CD4-positive, CD25-positive, alpha-beta regulatory T cell (primary cell): Measurements from ENCODE around the gene EML5. TPM values are rescaled to one million over a fixed set of nuclear protein-coding genes. Genes with fewer than 3 reads are reported as not detected.

Source experiments
- ATAC-seq, 2 donors: fragments of 150-1000 bp; cut with Tn5 transposase; one replicate each; pipeline ENCODE4 v1.10.0; 2021; ENCODE audit warnings: low read depth in 2 of 2, moderate number of reproducible peaks in 2 of 2, moderate library complexity in 1 of 2
- DNase-seq, 3 donors: peaks; one replicate each; pipeline versions ENCODE4 v3.0.0 to v3.0.0-alpha.2; 2012 to 2022; ENCODE audit warnings: mixed read lengths in 1 of 3
- H3K27ac ChIP-seq: one replicate; pipeline ENCODE4 v1.7.0; 2013; ENCODE audit warnings: mild to moderate bottlenecking, low read length; ENCODE audit not compliant: insufficient read depth, poor library complexity, severe bottlenecking
- H3K27me3 ChIP-seq: one replicate; pipeline ENCODE4 v1.7.0; 2013; ENCODE audit warnings: low read length; ENCODE audit not compliant: control insufficient read depth, insufficient read depth
- H3K36me3 ChIP-seq: one replicate; pipeline ENCODE4 v1.7.0; 2013; ENCODE audit warnings: mild to moderate bottlenecking, low read length, moderate library complexity; ENCODE audit not compliant: control insufficient read depth, insufficient read depth
- H3K4me1 ChIP-seq: 2 replicates; pipeline ENCODE4 v1.7.0; 2013; ENCODE audit warnings: mild to moderate bottlenecking, low read length; ENCODE audit not compliant: insufficient read depth, control insufficient read depth, poor library complexity, severe bottlenecking
- H3K4me3 ChIP-seq: one replicate; pipeline ENCODE4 v1.7.0; 2013; ENCODE audit warnings: low read depth, mild to moderate bottlenecking, low read length, moderate library complexity
- H3K9me3 ChIP-seq, 2 experiments: 1 replicate in 1 of 2; 2 replicates in 1 of 2; pipeline ENCODE4 v1.7.0; 2013; ENCODE audit warnings: low read length in 2 of 2, mild to moderate bottlenecking in 1 of 2, moderate library complexity in 1 of 2; ENCODE audit not compliant: control insufficient read depth in 2 of 2
- H3K27ac Mint-ChIP-seq, 3 donors: one replicate each; pipeline ENCODE4 v1.8.0; 2020 to 2022; ENCODE audit warnings: mild to moderate bottlenecking in 3 of 3, mixed read lengths in 3 of 3, moderate library complexity in 2 of 3
- H3K27me3 Mint-ChIP-seq: one replicate; pipeline ENCODE4 v1.8.0; 2022; ENCODE audit warnings: mild to moderate bottlenecking, mixed read lengths
- H3K36me3 Mint-ChIP-seq: one replicate; pipeline ENCODE4 v1.8.0; 2020; ENCODE audit warnings: mixed read lengths
- H3K4me1 Mint-ChIP-seq, 4 donors: one replicate each; pipeline ENCODE4 v1.8.0; 2020 to 2022; ENCODE audit warnings: mixed read lengths in 4 of 4, mild to moderate bottlenecking in 1 of 4
- H3K4me3 Mint-ChIP-seq, 4 donors: one replicate each; pipeline ENCODE4 v1.8.0; 2020 to 2022; ENCODE audit warnings: mild to moderate bottlenecking in 4 of 4, mixed read lengths in 4 of 4, moderate library complexity in 3 of 4
- H3K9me3 Mint-ChIP-seq, 7 donors: one replicate each; pipeline ENCODE4 v1.8.0; 2020 to 2022; ENCODE audit warnings: mixed read lengths in 7 of 7, mild to moderate bottlenecking in 3 of 7, moderate library complexity in 2 of 7
- polyA plus RNA-seq, 4 donors: library from polyadenylated mRNA; unstranded; fragments of 300-500 nt; fragmentation: Illumina TruSeq; gene quantifications; one replicate each; pipeline ENCODE4 v1.2.3, GENCODE V29; 2021
- total RNA-seq: library from RNA; stranded (reverse); gene quantifications from one replicate; pipeline ENCODE4 v1.2.3, GENCODE V29; 2022

EML5 gene
- total and polyA plus RNA-seq, 5 donors from 2014 or later: 0.11 to 0.69 (median 0.24) TPM; not detected in 1

DNA sequence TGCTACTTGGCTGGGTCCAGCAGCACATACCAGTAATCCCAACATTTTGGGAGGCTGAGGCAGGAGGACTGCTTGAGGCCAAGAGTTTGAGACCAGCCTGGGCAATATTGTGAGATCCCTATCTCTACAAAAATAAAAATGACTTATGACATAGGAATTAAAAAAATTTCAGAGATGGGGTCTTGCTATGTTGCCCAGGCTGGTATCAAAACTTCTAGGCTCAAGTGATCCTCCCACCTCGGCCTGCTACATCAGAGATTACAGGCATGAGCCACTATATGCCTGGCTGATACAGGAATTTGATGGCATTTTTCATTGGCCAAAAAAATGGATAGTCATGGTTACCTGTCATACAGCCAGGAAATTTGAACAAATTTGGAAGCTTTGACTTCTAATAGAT, 175.3 kb downstream of the EML5 start:
- Mint-ChIP-seq H3K9me3 (no peaks in the 10 kb centered on the region), H3K4me3 (no peak overlapping the region), H3K36me3 (peaks cover 12% of the 10 kb centered on the region), H3K27ac (no peak overlapping the region), H3K27me3 (no peaks in the 10 kb centered on the region), H3K4me1 (peaks cover 5 to 9% (median 6%) of the 10 kb centered on the region in 4 donors)
- Histone ChIP-seq H3K4me3 (no peak overlapping the region), H3K27me3 (no peaks in the 10 kb centered on the region), H3K27ac (no peak overlapping the region), H3K36me3 (peaks cover 10% of the 10 kb centered on the region), H3K9me3 (no peaks in the 10 kb centered on the region), H3K4me1 (no peaks in the 10 kb centered on the region)
- ATAC-seq (no peak), DNase-seq (no peak)

DNA sequence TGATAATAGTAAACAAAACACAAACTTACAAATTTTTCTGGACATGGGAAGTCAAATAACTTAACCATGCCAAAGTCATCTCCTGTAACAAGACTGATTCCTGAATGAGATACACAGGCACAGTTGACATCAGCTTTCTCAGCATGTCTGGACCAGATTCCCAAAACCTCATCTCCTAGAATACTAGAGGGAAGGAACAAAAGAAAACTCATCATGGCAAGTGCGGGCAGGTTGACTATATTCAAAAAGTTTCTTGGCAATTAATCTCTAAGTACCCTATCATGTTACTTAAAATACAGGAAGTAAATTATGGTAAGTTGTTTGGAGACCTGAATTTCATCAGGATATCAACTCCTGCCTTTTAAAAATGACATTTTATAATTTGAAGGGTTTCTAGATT, 176.1 kb downstream of the EML5 start:
- Histone ChIP-seq H3K27ac (no peak overlapping the region), H3K4me1 (no peaks in the 10 kb centered on the region), H3K4me3 (no peak overlapping the region), H3K27me3 (no peaks in the 10 kb centered on the region), H3K36me3 (peaks cover 16% of the 10 kb centered on the region), H3K9me3 (no peaks in the 10 kb centered on the region)
- H3K4me1 Mint-ChIP-seq: peaks cover 6 to 9% (median 7%) of the 10 kb centered on the region in 4 donors
- no peak overlapping the region for H3K27ac Mint-ChIP-seq
- no peaks in the 10 kb centered on the region for H3K27me3 Mint-ChIP-seq
- no peak overlapping the region for H3K4me3 Mint-ChIP-seq
- ATAC-seq: no peak
- H3K9me3 Mint-ChIP-seq: no peaks in the 10 kb centered on the region
- DNase-seq: no peak
- H3K36me3 Mint-ChIP-seq: peaks cover 12% of the 10 kb centered on the region

- Mint-ChIP-seq H3K9me3 (no peaks in the 10 kb centered on the region), H3K36me3 (peaks cover 29% of the 10 kb centered on the region)
Observed at GRCh38 chr14:88614218-88614907, 178.4 kb downstream of the EML5 start.

DNA sequence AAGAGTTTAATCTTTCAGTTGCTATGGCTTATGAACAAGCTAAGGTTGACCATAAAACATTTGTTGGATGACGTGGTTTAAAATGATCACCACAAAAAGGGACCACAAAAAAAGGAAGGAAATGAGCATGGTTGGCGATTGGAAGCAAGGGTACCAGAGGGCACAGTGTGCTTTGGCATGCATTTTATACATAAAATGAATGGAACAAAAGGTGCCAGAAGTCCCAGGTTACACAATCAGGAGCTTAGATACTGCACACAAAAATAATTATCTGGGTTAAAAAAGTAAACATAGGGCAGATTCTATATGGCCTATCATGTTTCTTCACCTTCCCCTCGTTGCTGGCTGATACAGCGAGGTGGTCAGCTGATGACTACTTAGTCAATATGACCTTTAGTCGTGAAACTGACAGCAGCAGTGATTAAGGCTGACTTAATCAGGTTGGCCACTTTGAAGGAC, 179.2 kb downstream of the EML5 start:
- H3K4me3 ChIP-seq: no peak overlapping the region
- DNase-seq: peak in 1 of 3 donors; percentile 15
- ATAC-seq: no peak
- no peak overlapping the region for H3K27ac ChIP-seq
- H3K9me3 ChIP-seq: no peaks in the 10 kb centered on the region
- H3K27me3 Mint-ChIP-seq: no peaks in the 10 kb centered on the region
- no peaks in the 10 kb centered on the region for H3K9me3 Mint-ChIP-seq
- H3K4me3 Mint-ChIP-seq: no peak overlapping the region
- peaks cover 6 to 9% (median 8%) of the 10 kb centered on the region in 4 donors for H3K4me1 Mint-ChIP-seq
- peaks cover 35% of the 10 kb centered on the region for H3K36me3 Mint-ChIP-seq
- H3K4me1 ChIP-seq: no peaks in the 10 kb centered on the region
- H3K27ac Mint-ChIP-seq: no peak overlapping the region
- peaks cover 43% of the 10 kb centered on the region for H3K36me3 ChIP-seq
- H3K27me3 ChIP-seq: no peaks in the 10 kb centered on the region

More at GRCh38 chr14:88614218-88614907, 178.4 kb downstream of the EML5 start:
- Histone ChIP-seq H3K4me3 (no peak overlapping the region), H3K36me3 (peaks cover 39% of the 10 kb centered on the region), H3K27ac (no peak overlapping the region), H3K9me3 (no peaks in the 10 kb centered on the region), H3K4me1 (no peaks in the 10 kb centered on the region), H3K27me3 (no peaks in the 10 kb centered on the region)
- H3K27me3 Mint-ChIP-seq: no peaks in the 10 kb centered on the region
- no peak overlapping the region for H3K4me3 Mint-ChIP-seq
- no peak overlapping the region for H3K27ac Mint-ChIP-seq
- no peak for ATAC-seq
- peaks cover 6 to 9% (median 8%) of the 10 kb centered on the region in 4 donors for H3K4me1 Mint-ChIP-seq
- DNase-seq: no peak

GRCh38 chr14:88612981-88613380, 179.8 kb downstream of the EML5 start:
- H3K4me1 ChIP-seq: no peaks in the 10 kb centered on the region
- Mint-ChIP-seq H3K27me3 (no peaks in the 10 kb centered on the region), H3K27ac (no peak overlapping the region), H3K36me3 (peaks cover 40% of the 10 kb centered on the region), H3K9me3 (no peaks in the 10 kb centered on the region), H3K4me3 (no peak overlapping the region), H3K4me1 (peaks cover 6 to 9% (median 9%) of the 10 kb centered on the region in 4 donors)
- H3K27ac ChIP-seq: no peak overlapping the region
- H3K4me3 ChIP-seq: no peak overlapping the region
- no peak for ATAC-seq
- no peaks in the 10 kb centered on the region for H3K27me3 ChIP-seq
- no peak for DNase-seq
- H3K36me3 ChIP-seq: peaks cover 49% of the 10 kb centered on the region
- no peaks in the 10 kb centered on the region for H3K9me3 ChIP-seq

DNA sequence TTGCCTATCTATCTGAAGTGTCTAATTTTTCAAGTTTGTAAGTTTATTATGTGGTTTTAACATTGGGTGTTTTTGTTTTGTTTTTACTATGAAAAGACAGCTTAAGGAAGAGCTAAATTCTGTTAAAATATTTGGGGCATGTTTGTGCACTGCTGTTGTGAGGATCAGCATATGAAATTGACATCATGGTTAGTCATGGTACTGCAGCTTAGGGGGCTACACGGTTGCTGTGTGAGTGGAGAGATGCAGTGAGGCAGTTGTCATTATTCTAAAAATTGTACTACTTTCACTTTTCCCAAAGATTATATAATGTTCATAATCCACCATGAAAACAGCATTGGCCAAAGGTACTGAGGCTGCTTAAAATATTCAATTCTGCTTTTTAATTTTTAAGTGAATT, 180.9 kb downstream of the EML5 start:
- peaks cover 9 to 10% (median 9%) of the 10 kb centered on the region in 4 donors for H3K4me1 Mint-ChIP-seq
- no peak for ATAC-seq
- peaks cover 48% of the 10 kb centered on the region for H3K36me3 Mint-ChIP-seq

GRCh38 chr14:88607829-88608228, 184.9 kb downstream of the EML5 start:
- Mint-ChIP-seq H3K9me3 (no peaks in the 10 kb centered on the region), H3K27ac (no peak overlapping the region), H3K4me3 (no peak overlapping the region), H3K36me3 (peaks cover 55% of the 10 kb centered on the region), H3K27me3 (no peaks in the 10 kb centered on the region), H3K4me1 (peaks cover 9 to 18% (median 13%) of the 10 kb centered on the region in 4 donors)
- Histone ChIP-seq H3K36me3 (peaks cover 80% of the 10 kb centered on the region), H3K4me3 (no peak overlapping the region), H3K27me3 (no peaks in the 10 kb centered on the region), H3K9me3 (no peaks in the 10 kb centered on the region), H3K4me1 (no peaks in the 10 kb centered on the region), H3K27ac (no peak overlapping the region)
- ATAC-seq (no peak), DNase-seq (no peak)

More for the DNA sequence above, 180.9 kb downstream of the EML5 start:
- Mint-ChIP-seq H3K4me3 (no peak overlapping the region), H3K9me3 (no peaks in the 10 kb centered on the region), H3K27me3 (no peaks in the 10 kb centered on the region), H3K27ac (peak overlapping the region in 1 of 3 donors; percentile 8)
- Histone ChIP-seq H3K36me3 (peaks cover 59% of the 10 kb centered on the region), H3K27me3 (no peaks in the 10 kb centered on the region), H3K27ac (no peak overlapping the region), H3K9me3 (no peaks in the 10 kb centered on the region), H3K4me1 (no peaks in the 10 kb centered on the region), H3K4me3 (no peak overlapping the region)
- no peak for DNase-seq

GRCh38 chr14:88605594-88605993, 187.2 kb downstream of the EML5 start:
- ATAC-seq (no peak), DNase-seq (no peak)
- H3K4me1 Mint-ChIP-seq: peaks cover 10 to 27% (median 18%) of the 10 kb centered on the region in 4 donors
- no peaks in the 10 kb centered on the region for H3K4me1 ChIP-seq
- no peaks in the 10 kb centered on the region for H3K9me3 ChIP-seq
- H3K9me3 Mint-ChIP-seq: peaks cover 0 to 1% (median 0%) of the 10 kb centered on the region in 7 donors
- H3K4me3 ChIP-seq: no peak overlapping the region
- H3K27ac Mint-ChIP-seq: peak overlapping the region in 1 of 3 donors; percentile 32
- H3K4me3 Mint-ChIP-seq: no peak overlapping the region
- no peaks in the 10 kb centered on the region for H3K27me3 ChIP-seq
- H3K27me3 Mint-ChIP-seq: no peaks in the 10 kb centered on the region
- peaks cover 61% of the 10 kb centered on the region for H3K36me3 Mint-ChIP-seq
- peaks cover 75% of the 10 kb centered on the region for H3K36me3 ChIP-seq
- H3K27ac ChIP-seq: no peak overlapping the region
